GM04503 (cell line): Measurements from ENCODE around the gene PGBD4.
A peak's percentile ranks its signal among the peaks of the same experiment; 100 is the strongest.

Experiments
- DNase-seq: peaks from one replicate; pipeline ENCODE4 v3.0.0-alpha.2; 2012; ENCODE audit warnings: low read depth

The PGBD4 gene

DNA sequence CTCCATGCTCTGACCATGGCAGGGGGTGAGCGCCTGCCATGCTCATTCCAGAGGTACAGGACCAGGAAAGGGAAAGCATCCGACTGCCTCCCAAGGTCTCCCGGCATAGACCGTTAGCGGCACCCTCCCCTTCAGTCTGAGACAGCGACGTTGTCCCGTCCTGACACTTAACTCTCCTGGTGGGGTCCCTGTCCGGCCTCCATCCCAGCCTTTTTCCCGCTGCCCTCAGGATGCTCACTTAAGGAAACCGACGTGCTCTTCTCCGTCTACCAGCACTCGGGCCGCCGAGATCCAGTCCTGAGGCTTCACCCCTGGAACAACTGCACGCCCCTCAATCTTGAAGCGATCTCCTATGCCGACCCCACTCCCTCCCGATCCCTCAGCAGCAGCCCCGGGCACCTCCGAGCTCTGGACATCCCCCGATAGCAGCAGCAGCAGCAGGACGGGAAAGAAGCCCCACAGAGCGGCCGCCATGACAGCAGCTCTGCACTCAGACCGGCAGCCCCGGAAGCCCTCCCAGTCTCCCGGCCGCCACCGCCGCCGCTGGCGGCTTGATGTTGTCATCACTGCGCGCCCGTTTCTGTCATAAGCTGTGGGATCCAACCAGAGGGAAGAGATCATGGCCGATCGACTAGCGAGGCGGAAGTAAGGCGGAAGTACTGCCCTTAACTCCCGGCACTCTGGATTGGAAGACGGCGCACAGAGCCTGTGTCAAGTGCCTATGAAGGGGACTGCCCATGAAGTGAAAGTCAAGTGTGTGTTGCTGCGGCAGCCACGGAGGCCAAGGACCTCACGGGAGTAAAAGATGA lies at the start of gene PGBD4, which contains the start of gene EMC7:
Gene PGBD4, plus strand, starts transcription at position 718 of the 809 bp plus-strand sequence. CDS start 449 bp downstream, outside the sequence.
Gene EMC7, minus strand, starts transcription at position 497 of the 809 bp plus-strand sequence. Its CDS starts 23 bp downstream, at position 474.
- peak; percentile 96 for DNase-seq

GRCh38 chr15:34054081-34054707 lies 47.7 kb upstream of the PGBD4 start:
- no peak for DNase-seq

GRCh38 chr15:34055868-34056595 lies 45.9 kb upstream of the PGBD4 start:
- DNase-seq: peak; percentile 64

DNA sequence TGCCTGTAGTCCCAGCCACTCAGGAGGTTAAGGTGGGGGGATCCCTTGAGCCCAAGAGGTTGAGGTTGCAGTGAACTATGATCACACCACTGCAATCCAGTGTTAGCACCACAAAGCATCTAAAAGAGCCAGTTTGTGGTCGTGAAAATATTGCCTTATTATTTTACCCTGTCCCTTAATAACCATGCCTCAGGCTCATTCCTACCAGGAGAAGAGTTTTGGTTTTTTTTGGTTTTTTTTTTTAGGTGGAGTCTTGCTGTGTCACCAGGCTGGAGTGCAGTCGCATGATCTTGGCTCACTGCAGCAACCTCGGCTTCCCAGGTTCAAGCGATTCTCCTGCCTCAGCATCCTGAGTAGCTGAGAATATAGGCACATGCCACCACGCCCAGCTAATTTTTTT lies 45.0 kb upstream of the PGBD4 start:
- no peak for DNase-seq

GRCh38 chr15:34059476-34059875 lies 42.4 kb upstream of the PGBD4 start:
- no peak for DNase-seq

- no peak for DNase-seq
These were observed 41.9 kb upstream of the PGBD4 start for GRCh38 chr15:34059946-34060345.

DNA sequence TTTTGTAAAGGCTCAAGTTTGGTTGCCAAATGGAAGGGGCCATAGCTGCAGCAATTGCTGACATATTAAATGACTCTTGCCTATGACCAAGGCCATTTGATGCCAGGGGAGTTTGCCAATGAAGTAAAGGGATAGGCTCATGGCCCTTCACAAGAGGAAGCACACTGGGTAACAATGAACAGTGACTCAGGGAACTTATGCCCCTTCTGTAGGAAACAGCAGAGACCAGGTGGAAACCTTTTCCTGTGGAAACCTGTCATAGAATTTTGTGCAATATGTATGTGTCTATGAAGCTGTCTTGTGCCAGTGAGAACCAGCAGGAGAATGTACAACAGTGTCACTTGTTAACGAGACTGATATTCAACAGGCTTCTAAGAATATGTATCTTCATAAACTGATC lies 37.4 kb upstream of the PGBD4 start:
- DNase-seq: no peak

GRCh38 chr15:34065261-34065660 lies 36.6 kb upstream of the PGBD4 start:
- no peak for DNase-seq

DNA sequence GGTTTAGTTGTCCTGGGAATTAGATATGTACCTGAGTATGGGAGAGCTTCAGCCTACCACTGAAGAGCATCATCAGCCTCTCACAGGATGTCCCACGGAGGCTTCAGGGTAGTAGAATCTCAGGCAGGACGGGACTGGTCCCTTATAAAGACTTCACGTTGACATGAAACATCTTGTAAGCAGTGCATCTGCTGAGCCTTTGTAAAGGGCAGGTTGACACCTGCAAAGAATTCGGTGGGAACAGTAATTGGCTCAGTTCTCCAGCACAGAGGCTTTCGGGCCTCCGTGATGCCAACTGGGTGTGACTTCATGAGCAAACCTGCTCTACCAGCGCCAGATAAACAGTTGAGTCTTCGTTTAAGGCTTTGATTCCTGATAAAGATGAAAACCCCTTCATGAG lies 35.9 kb upstream of the PGBD4 start:
- no peak for DNase-seq

GRCh38 chr15:34070003-34070402 lies 31.9 kb upstream of the PGBD4 start:
- DNase-seq: no peak

- no peak for DNase-seq
These were observed 25.1 kb upstream of the PGBD4 start for GRCh38 chr15:34076785-34077184.

GRCh38 chr15:34078900-34079299 lies 23.0 kb upstream of the PGBD4 start:
- no peak for DNase-seq

DNA sequence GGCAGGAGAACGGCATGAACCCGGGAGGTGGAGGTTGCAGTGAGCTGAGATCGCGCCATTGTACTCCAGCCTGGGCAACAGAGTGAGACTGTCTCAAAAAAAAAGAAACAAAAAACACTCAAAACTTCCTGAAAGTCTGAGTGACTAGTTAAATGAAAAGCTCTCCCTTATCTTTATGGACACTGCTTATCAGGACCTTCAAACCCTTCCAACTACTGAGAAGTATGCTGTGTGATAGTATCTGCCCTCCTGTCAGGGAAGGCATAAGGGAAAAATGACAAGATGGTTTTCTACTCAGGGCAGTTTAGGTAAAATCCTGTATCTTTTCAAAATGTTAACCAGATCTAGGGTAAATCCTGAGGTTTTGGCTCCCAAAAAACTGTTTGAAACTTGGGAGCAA lies 22.0 kb upstream of the PGBD4 start:
- no peak for DNase-seq

DNA sequence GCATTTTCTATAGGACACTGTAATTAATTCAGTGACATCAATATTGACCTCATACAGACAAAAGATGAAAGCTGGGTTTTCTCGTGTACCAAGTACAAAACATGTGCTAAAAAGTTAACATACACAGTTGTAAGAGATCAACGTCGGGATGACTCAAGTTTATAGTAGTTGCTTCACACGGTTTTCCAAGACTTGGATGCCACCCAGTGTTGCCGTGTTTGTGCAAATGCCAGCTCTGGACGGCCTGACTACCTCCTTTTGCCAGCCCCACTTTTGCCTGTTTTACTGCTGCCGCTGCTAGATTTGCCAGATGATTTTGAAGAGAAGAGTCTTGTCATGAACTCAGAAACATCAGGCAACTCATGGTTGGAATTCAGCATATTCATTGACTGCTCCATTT lies 17.8 kb upstream of the PGBD4 start:
- peak; percentile 75 for DNase-seq

GRCh38 chr15:34085746-34086145 lies 16.1 kb upstream of the PGBD4 start:
- peak; percentile 34 for DNase-seq

DNA sequence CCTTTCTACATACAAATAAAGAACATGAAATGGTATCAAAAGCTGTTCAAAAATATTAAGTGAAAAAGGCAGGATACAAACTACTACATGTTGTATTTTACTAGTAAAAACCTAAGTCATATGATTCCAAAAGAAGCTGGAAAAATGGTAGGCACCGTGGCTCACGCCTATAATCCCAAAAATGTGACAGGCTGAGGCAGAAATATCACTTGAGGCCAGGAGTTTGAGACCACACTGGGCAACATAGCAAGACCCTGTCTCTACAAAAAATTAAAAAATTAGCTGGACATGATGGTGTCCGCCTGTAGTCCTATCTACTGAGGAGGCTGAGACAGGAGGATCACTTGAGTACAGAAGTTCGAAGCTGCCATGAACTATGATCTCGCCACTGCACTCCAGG lies 2.0 kb upstream of the PGBD4 start:
- no peak for DNase-seq

DNA sequence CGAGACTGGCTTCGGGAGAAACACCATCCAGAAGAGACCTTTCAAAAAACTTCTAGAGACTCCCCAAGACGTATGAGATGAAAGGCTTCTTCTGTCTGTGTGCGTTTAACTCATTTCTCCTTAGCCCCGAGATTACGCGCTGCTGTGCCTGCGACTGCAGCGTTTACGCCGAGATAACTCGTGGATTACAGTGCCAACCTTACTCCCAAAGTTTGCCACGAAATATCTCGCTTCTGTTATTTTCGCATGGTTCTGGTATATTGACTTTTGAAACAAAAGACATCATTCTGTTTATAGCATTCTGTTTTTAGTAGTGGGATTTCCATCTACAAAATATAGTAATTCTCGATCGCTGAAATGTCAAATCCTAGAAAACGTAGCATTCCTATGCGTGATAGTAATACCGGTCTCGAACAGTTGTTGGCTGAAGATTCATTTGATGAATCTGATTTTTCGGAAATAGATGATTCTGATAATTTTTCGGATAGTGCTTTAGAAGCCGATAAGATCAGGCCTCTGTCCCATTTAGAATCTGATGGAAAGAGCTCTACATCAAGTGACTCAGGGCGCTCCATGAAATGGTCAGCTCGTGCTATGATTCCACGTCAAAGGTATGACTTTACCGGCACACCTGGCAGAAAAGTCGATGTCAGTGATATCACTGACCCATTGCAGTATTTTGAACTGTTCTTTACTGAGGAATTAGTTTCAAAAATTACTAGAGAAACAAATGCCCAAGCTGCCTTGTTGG lies 467 bp downstream of the PGBD4 start:
- no peak for DNase-seq

GRCh38 chr15:34106423-34106822 lies 4.5 kb downstream of the PGBD4 start:
- no peak for DNase-seq

DNA sequence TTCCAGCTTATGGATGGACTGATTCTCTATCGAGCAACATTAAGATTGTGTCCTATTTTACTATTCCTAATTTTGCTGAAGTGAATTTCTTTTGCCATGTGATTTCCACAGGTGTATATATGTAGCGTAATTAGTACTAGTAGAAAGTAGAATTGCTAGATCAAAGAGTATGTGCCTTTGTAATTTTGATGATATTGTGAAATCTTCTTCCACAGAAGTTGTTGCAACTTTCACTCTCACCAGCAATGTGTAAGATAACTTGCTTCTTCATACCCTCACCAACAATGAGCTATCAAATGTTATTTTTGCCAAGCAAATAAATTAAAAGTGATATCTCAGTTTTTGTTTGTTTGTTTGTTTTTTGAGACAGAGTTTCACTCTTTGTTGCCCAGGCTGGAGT lies 5.4 kb downstream of the PGBD4 start:
- no peak for DNase-seq

DNA sequence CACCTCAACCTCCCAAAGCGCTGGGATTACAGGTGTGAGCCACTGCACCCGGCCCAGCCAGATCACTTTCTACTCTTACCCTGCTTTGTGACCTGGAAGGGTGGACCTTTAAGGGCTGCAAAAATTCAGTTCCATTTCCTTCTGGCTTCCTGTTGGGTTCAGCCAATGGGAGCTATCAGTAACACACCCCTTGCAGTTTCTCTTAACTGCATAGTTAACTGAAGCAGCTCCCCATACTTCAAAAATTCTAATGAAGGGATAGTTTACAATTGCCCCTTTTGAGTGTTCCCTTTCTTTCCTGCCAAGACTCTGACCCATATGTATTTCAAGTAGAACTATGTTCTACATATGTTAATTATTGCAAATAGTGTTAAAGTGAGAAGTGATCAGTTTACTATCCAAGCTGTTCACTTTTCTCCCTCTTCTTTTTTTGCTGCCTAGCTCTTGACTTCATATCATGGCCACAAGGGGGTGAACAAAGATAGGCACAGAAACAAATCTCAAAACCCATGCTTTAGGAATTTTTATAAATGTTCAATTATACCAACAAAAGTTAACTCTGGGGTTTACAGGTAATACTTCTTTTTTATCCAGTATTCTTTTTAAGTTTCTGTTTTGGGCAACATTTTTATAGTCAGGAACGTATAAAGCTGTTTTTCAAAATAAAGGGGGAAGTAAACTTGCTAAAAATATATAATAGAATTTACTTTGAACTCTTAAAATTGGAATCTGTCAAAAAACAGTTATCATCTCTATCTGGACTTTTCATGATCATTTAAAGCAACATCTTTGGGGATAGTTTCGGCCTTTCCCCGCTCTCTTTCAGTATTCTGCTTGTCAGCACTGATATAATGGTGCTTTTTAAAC lies 8.1 kb downstream of the PGBD4 start:
- no peak for DNase-seq

DNA sequence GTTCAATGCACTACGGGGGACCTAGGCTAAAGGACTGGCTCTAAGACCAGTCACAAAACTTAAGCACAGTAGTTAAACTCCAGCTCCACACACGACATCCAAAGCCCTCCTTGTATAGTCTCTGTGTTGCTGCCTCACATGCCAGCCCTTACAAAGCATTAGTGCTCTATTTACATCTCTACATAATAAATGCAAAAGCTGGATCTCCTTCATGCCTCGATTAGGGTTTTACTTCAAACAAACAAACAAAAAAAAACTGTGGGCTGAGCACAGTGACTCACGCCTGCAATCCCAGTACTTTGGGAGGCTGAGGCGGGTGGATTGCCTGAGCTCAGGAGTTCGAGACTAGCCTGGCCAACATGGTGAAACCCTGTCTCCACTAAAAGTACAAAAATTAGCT lies 9.6 kb downstream of the PGBD4 start:
- DNase-seq: no peak
